ENCODE measurements around the gene DNAJB5. TPM values are rescaled to one million over a fixed set of nuclear protein-coding genes. Genes with fewer than 3 reads are reported as not detected.
A peak's percentile ranks its signal among the peaks of the same experiment; 100 is the strongest.
"Not testable (repeated sequence)": the region's sequence is repeated elsewhere in the genome, so short reads cannot be mapped to it uniquely, and the experiment has no call there.

Gene DNAJB5
- total RNA-seq, result 10 to 100 TPM; 16.9 to 18.9 TPM
- 10 to 100 TPM; 53.1 to 54.6 TPM for polyA plus RNA-seq (ENCODE audit: insufficient read length in 2 of 2)
- long read RNA-seq, donor 1, full-length matches to known transcripts, result 31 of 41 reads
- long read RNA-seq, donor 1, partial matches to known transcripts, result 10 of 41 reads
- long read RNA-seq, donor 1, other reads (novel, unspliced or antisense), result 0 of 41 reads
- long read RNA-seq, donor 2, full-length matches to known transcripts, result 14 of 21 reads
- long read RNA-seq, donor 2, partial matches to known transcripts, result 7 of 21 reads
- long read RNA-seq, donor 2, other reads (novel, unspliced or antisense), result 0 of 21 reads
- long read RNA-seq, donor 3, full-length matches to known transcripts, result 9 of 26 reads
- long read RNA-seq, donor 3, partial matches to known transcripts, result 17 of 26 reads
- long read RNA-seq, donor 3, other reads (novel, unspliced or antisense), result 0 of 26 reads
- long read RNA-seq, donor 4, transcript DNAJB5-201 (4 exons, 2,391 nt), result major isoform, 5 of 5 reads
- long read RNA-seq, donor 4, partial matches to known transcripts, result 0 of 5 reads
- long read RNA-seq, donor 4, other reads (novel, unspliced or antisense), result 0 of 5 reads

DNA sequence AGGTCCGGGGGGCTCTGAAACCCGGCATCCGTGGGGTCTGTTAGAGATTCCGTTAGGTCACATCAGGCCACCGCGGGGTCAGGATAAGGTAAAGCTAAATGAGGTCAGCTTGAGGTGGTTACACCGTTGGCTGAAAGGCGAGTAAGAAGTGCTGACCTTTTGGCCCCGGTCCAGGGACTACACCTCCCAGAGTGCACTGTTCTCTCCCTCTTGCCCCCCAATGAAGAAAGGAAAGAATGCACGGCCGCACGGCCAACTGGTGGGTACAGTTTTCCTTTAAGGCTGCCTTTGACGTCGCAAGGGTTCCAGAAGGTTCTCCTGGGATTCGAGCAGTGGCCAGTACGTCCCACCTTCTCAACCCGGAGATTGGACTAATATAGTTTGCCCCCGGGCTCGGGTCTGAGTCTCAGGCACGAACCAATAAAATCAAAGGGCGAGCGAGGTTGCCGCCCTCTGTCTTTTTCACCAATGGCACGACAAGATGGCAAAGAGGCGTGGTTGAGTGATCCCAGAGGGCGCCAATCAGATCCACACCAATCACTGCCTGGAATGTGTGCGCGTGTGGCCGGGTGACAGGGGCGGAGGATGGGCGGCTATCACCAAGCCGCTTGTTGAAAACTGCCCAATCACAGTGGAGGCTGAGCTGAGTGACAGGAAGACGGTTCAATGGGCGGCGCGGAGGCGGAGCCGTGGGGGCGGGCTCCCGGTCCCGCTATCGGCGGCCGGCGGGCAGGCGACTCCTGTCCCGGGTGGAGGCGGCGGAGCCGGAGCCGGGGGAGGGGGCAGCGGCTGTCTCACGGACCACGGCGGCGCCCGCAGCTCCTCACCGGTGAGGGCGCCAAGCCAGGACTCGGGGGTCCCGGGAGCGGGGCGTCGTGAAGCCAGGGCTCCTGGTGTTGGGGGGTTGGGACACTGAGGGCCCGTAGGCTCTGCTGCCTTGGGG is at the start of gene DNAJB5:
DNAJB5 (plus strand) TSS at position 743 of the 943 bp plus-strand sequence. CDS start 886 bp downstream, outside the sequence.
- Histone ChIP-seq H3K4me3 (ENCODE audit: low read depth, low read length) (peak within 1 kb of the TSS; percentile 83), H3K4me1 (ENCODE audit: control insufficient read depth, insufficient read depth, low read length) (peaks cover 76% of the 10 kb centered on the region), H3K27me3 (ENCODE audit: control insufficient read depth, insufficient read depth, low read length) (no peaks in the 10 kb centered on the region), H3K9me3 (ENCODE audit: control insufficient read depth, insufficient read depth, low read length) (no peaks in the 10 kb centered on the region), H3K36me3 (ENCODE audit: control insufficient read depth, insufficient read depth, low read length) (peaks cover 25% of the 10 kb centered on the region), H3K27ac (ENCODE audit: low read depth, low read length) (peak within 1 kb of the TSS; percentile 92)
- peak; percentile 99 to 100 (median 99) for DNase-seq (ENCODE audit: low read depth in 4 of 6, low spot score in 6 of 6)
- under 1% methylated on average over 65 of the region's 65 CpGs for WGBS (ENCODE audit: insufficient coverage)

DNA sequence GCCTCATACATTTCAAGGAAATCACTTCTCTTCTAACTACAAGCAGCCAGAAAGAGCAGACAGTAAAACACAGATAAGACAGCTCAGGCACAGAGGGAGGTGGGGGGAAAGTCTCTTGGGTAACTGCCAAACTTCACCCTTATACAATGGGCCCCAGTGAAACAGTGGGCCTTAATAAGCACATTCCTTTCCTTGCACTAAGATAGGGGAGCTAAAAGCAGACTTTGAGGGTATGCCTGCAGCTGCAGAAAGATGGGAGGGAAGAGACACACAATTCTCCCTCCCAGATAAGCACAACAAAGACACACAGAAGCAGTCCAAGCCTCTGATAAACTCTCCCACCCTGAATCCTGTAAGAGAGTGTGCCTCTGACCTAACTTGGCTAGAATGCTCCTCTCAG is 49.6 kb upstream of the DNAJB5 start:
- not testable (repeated sequence) for H3K4me3 ChIP-seq (ENCODE audit: low read depth, low read length); H3K27me3 ChIP-seq (ENCODE audit: control insufficient read depth, insufficient read depth, low read length); H3K36me3 ChIP-seq (ENCODE audit: control insufficient read depth, insufficient read depth, low read length); H3K27ac ChIP-seq (ENCODE audit: low read depth, low read length); H3K4me1 ChIP-seq (ENCODE audit: control insufficient read depth, insufficient read depth, low read length); H3K9me3 ChIP-seq (ENCODE audit: control insufficient read depth, insufficient read depth, low read length)
- peak in 2 of 6 donors; percentile 47 to 56 for DNase-seq (ENCODE audit: low read depth in 4 of 6, low spot score in 6 of 6)

DNA sequence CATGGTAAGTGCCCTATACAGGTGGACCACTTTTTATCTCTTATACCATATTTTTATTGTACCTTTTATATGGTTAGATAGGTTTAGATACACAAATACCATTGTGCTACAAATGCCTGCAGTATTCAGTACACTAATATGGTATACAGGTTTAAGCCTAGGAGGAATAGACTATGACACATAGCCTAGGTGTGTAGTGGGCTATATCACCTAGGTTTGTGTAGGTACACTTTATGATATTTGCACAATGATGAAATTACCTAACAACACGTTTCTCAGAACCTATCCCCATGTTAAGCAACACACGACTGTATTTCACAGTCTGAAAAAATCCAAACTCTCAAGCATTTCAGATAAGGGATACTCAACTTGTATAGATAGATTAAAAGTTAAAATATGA is 41.1 kb upstream of the DNAJB5 start:
- Histone ChIP-seq H3K9me3 (ENCODE audit: control insufficient read depth, insufficient read depth, low read length) (no peaks in the 10 kb centered on the region), H3K36me3 (ENCODE audit: control insufficient read depth, insufficient read depth, low read length) (no peaks in the 10 kb centered on the region), H3K27me3 (ENCODE audit: control insufficient read depth, insufficient read depth, low read length) (no peaks in the 10 kb centered on the region), H3K27ac (ENCODE audit: low read depth, low read length) (no peak overlapping the region), H3K4me1 (ENCODE audit: control insufficient read depth, insufficient read depth, low read length) (no peaks in the 10 kb centered on the region), H3K4me3 (ENCODE audit: low read depth, low read length) (no peak overlapping the region)
- WGBS (ENCODE audit: insufficient coverage), result no CpG with 5 or more reads among the region's 2 CpGs
- no peak for DNase-seq (ENCODE audit: low read depth in 4 of 6, low spot score in 6 of 6)

- DNase-seq (ENCODE audit: low read depth in 4 of 6, low spot score in 6 of 6), result no peak
- 20% methylated on average over 1 of the region's 2 CpGs for WGBS (ENCODE audit: insufficient coverage)
- Histone ChIP-seq H3K4me3 (ENCODE audit: low read depth, low read length) (no peak overlapping the region), H3K9me3 (ENCODE audit: control insufficient read depth, insufficient read depth, low read length) (no peaks in the 10 kb centered on the region), H3K27me3 (ENCODE audit: control insufficient read depth, insufficient read depth, low read length) (peaks cover 3% of the 10 kb centered on the region), H3K27ac (ENCODE audit: low read depth, low read length) (no peak overlapping the region), H3K4me1 (ENCODE audit: control insufficient read depth, insufficient read depth, low read length) (peaks cover 13% of the 10 kb centered on the region), H3K36me3 (ENCODE audit: control insufficient read depth, insufficient read depth, low read length) (no peaks in the 10 kb centered on the region)
Measured at GRCh38 chr9:34954225-34954624, 35.3 kb upstream of the DNAJB5 start.

DNA sequence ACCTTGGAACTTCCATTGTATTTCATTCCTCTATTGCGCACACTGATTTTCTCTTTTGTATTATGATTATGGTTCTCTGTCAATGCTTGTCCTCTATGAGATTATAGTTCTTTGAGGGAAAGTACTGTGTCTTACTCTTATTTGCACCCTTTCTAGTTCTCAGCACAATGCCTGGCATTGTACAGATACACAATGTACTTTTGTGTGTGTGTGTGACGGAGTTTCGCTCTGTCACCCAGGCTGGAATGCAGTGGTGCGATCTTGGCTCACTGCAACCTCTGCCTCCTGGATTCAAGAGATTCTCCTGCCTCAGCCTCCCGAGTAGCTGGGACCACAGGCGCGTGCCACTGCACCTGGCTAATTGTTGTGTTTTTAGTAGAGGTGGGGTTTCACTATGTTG is 33.5 kb upstream of the DNAJB5 start:
- WGBS (ENCODE audit: insufficient coverage), result 81% methylated on average over 3 of the region's 7 CpGs
- H3K27ac ChIP-seq (ENCODE audit: low read depth, low read length); H3K36me3 ChIP-seq (ENCODE audit: control insufficient read depth, insufficient read depth, low read length); DNase-seq (ENCODE audit: low read depth in 4 of 6, low spot score in 6 of 6); H3K9me3 ChIP-seq (ENCODE audit: control insufficient read depth, insufficient read depth, low read length); H3K4me3 ChIP-seq (ENCODE audit: low read depth, low read length); H3K27me3 ChIP-seq (ENCODE audit: control insufficient read depth, insufficient read depth, low read length): not testable (repeated sequence)
- H3K4me1 ChIP-seq (ENCODE audit: control insufficient read depth, insufficient read depth, low read length), result peaks cover 13% of the 10 kb centered on the region

DNA sequence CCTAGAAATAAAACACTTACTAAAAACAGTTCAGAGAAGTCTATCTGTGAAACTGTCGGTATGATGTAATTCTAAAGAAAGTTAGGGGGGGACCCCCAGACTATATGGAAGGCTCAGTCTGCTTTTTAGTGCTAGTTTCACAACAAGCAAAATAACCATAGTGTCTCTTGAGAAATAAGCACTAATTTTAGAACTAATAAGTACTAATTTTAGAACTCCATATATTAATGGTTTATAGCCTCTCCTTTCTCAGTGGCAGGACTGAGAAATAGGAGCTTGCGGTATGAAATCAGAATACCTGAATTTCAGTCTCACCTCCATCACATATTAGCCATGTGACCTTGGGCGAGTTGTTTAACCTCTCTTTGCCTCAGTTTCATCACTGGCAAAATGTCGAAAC is 32.9 kb upstream of the DNAJB5 start:
- Histone ChIP-seq H3K36me3 (ENCODE audit: control insufficient read depth, insufficient read depth, low read length) (no peaks in the 10 kb centered on the region), H3K4me1 (ENCODE audit: control insufficient read depth, insufficient read depth, low read length) (peaks cover 13% of the 10 kb centered on the region), H3K4me3 (ENCODE audit: low read depth, low read length) (no peak overlapping the region), H3K9me3 (ENCODE audit: control insufficient read depth, insufficient read depth, low read length) (no peaks in the 10 kb centered on the region), H3K27ac (ENCODE audit: low read depth, low read length) (no peak overlapping the region), H3K27me3 (ENCODE audit: control insufficient read depth, insufficient read depth, low read length) (peaks cover 4% of the 10 kb centered on the region)
- DNase-seq (ENCODE audit: low read depth in 4 of 6, low spot score in 6 of 6), result no peak
- WGBS (ENCODE audit: insufficient coverage), result no CpG with 5 or more reads among the region's 4 CpGs

- under 1% methylated on average over 114 of the region's 116 CpGs for WGBS (ENCODE audit: insufficient coverage)
- Histone ChIP-seq H3K4me3 (ENCODE audit: low read depth, low read length) (peak within 1 kb of the TSS; percentile 38), H3K27me3 (ENCODE audit: control insufficient read depth, insufficient read depth, low read length) (peaks cover 4% of the 10 kb centered on the region), H3K4me1 (ENCODE audit: control insufficient read depth, insufficient read depth, low read length) (peaks cover 13% of the 10 kb centered on the region), H3K9me3 (ENCODE audit: control insufficient read depth, insufficient read depth, low read length) (no peaks in the 10 kb centered on the region), H3K36me3 (ENCODE audit: control insufficient read depth, insufficient read depth, low read length) (no peaks in the 10 kb centered on the region), H3K27ac (ENCODE audit: low read depth, low read length) (no peak within 1 kb of the TSS)
- peak in 3 of 6 donors; percentile 21 to 75 (median 70) for DNase-seq (ENCODE audit: low read depth in 4 of 6, low spot score in 6 of 6)
Measured at GRCh38 chr9:34957492-34958410, 31.8 kb upstream of the DNAJB5 start, which contains the start of gene PHF24. Gene PHF24, plus strand, starts transcription at chr9:34958285. Its CDS starts 13,014 bp downstream, at chr9:34971299.

GRCh38 chr9:34958411-34958982 is 31.0 kb upstream of the DNAJB5 start:
- no peaks in the 10 kb centered on the region for H3K9me3 ChIP-seq (ENCODE audit: control insufficient read depth, insufficient read depth, low read length)
- H3K27me3 ChIP-seq (ENCODE audit: control insufficient read depth, insufficient read depth, low read length), result peaks cover 4% of the 10 kb centered on the region
- H3K4me3 ChIP-seq (ENCODE audit: low read depth, low read length), result peak overlapping the region; percentile 38
- H3K36me3 ChIP-seq (ENCODE audit: control insufficient read depth, insufficient read depth, low read length), result no peaks in the 10 kb centered on the region
- H3K4me1 ChIP-seq (ENCODE audit: control insufficient read depth, insufficient read depth, low read length), result peaks cover 13% of the 10 kb centered on the region
- peak in 2 of 6 donors; percentile 20 to 24 for DNase-seq (ENCODE audit: low read depth in 4 of 6, low spot score in 6 of 6)
- WGBS (ENCODE audit: insufficient coverage), result 9% methylated on average over 21 of the region's 21 CpGs
- no peak overlapping the region for H3K27ac ChIP-seq (ENCODE audit: low read depth, low read length)
